Neural cell (in vitro differentiated cells): ENCODE results near the gene MCUR1.

ENCODE experiments used
- CTCF ChIP-seq: fragments of 450-650 bp; IDR thresholded peaks from 2 replicates; pipeline ENCODE4 v1.5.1; 2014; ENCODE audit warnings: antibody characterized with exemption, mild to moderate bottlenecking, moderate library complexity; ENCODE audit not compliant: poor library complexity, severe bottlenecking
- EP300 ChIP-seq: fragments of 450-650 bp; conservative IDR thresholded peaks from 2 replicates; pipeline ENCODE4 v1.6.1; 2014; ENCODE audit warnings: antibody characterized with exemption, mild to moderate bottlenecking, moderate library complexity; ENCODE audit not compliant: poor library complexity, severe bottlenecking
- EZH2 ChIP-seq: fragments of 200-600, 300-800 bp; shearing (Covaris generic), sonication (generic); IDR thresholded peaks from 2 replicates; pipeline ENCODE4 v1.6.1; 2014; ENCODE audit warnings: antibody characterized with exemption, low read length, borderline replicate concordance, mild to moderate bottlenecking; ENCODE audit not compliant: insufficient read depth, poor library complexity, severe bottlenecking
- MXI1 ChIP-seq: fragments of 450-650 bp; conservative IDR thresholded peaks from 2 replicates; pipeline ENCODE4 v1.6.1; 2014; ENCODE audit warnings: antibody characterized with exemption, mild to moderate bottlenecking; ENCODE audit not compliant: poor library complexity, severe bottlenecking
- POLR2AphosphoS5 ChIP-seq: IDR thresholded peaks from 2 replicates; pipeline ENCODE4 v1.6.1; 2012
- RAD21 ChIP-seq: fragments of 450-650 bp; conservative IDR thresholded peaks from 2 replicates; pipeline ENCODE4 v1.6.1; 2014; ENCODE audit warnings: antibody characterized with exemption, mild to moderate bottlenecking, moderate library complexity
- SMC3 ChIP-seq: fragments of 450-650 bp; conservative IDR thresholded peaks from 2 replicates; pipeline ENCODE4 v1.6.1; 2014; ENCODE audit warnings: antibody characterized with exemption, mild to moderate bottlenecking, moderate library complexity; ENCODE audit not compliant: poor library complexity
- TAF1 ChIP-seq: IDR thresholded peaks from 2 replicates; pipeline ENCODE4 v1.6.1; 2012; ENCODE audit warnings: low read depth
- TF ChIP-seq, protein P1 (sequence below): IDR thresholded peaks from 2 replicates; pipeline ENCODE4 v1.6.1; 2012; ENCODE audit warnings: borderline replicate concordance

DNA sequence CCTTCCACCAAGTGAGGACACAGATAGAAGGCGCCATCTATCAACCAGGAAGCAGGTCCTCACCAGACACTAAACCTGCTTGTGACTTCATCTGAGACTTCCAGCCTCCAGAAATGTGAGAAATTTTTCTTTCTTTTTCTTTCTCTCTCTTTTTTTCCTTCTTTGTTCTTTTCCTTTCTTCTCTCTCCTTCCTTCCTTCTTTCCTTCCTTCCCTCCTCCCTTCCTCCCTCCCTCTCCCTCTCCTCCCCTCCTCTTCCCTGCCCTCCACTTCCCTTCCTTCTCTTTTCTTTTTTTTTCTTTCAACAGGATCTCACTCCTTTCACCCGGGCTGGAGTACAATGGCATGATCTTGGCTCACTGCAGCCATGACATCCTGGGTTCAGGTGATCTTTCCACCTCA, 37.4 kb upstream of the MCUR1 start:
- TF ChIP-seq SMC3 (no peak), CTCF (no peak), POLR2AphosphoS5 (no peak), MXI1 (no peak), EP300 (no peak), EZH2 (no peak), RAD21 (no peak), TAF1 (no peak)
- TF ChIP-seq, protein P1, sequence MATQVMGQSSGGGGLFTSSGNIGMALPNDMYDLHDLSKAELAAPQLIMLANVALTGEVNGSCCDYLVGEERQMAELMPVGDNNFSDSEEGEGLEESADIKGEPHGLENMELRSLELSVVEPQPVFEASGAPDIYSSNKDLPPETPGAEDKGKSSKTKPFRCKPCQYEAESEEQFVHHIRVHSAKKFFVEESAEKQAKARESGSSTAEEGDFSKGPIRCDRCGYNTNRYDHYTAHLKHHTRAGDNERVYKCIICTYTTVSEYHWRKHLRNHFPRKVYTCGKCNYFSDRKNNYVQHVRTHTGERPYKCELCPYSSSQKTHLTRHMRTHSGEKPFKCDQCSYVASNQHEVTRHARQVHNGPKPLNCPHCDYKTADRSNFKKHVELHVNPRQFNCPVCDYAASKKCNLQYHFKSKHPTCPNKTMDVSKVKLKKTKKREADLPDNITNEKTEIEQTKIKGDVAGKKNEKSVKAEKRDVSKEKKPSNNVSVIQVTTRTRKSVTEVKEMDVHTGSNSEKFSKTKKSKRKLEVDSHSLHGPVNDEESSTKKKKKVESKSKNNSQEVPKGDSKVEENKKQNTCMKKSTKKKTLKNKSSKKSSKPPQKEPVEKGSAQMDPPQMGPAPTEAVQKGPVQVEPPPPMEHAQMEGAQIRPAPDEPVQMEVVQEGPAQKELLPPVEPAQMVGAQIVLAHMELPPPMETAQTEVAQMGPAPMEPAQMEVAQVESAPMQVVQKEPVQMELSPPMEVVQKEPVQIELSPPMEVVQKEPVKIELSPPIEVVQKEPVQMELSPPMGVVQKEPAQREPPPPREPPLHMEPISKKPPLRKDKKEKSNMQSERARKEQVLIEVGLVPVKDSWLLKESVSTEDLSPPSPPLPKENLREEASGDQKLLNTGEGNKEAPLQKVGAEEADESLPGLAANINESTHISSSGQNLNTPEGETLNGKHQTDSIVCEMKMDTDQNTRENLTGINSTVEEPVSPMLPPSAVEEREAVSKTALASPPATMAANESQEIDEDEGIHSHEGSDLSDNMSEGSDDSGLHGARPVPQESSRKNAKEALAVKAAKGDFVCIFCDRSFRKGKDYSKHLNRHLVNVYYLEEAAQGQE: no peak
